ENCODE data around the gene ST7. TPM values are rescaled to one million over a fixed set of nuclear protein-coding genes. Genes with fewer than 3 reads are reported as not detected.

The ST7 gene
- total RNA-seq, 1 experiment from 2014 or later = 12.9 TPM

GRCh38 chr7:117186218-117187010 is 233.1 kb downstream of the ST7 start:
- Histone ChIP-seq H3K18ac (ENCODE audit: insufficient read length, low read depth, low read length) (no peak overlapping the region), H3K27ac (ENCODE audit: insufficient read length, low read depth, low read length) (no peak overlapping the region), H4K91ac (ENCODE audit: insufficient read length, low read depth, low read length) (no peak overlapping the region), H4K5ac (ENCODE audit: insufficient read length, low read depth, low read length) (no peak overlapping the region), H3K56ac (ENCODE audit: insufficient read length, low read depth, low read length) (no peak overlapping the region), H2AK5ac (ENCODE audit: insufficient read length, low read length) (no peak overlapping the region), H2BK20ac (ENCODE audit: low read depth, low read length, poor library complexity, severe bottlenecking) (no peak overlapping the region), H2BK5ac (ENCODE audit: insufficient read length, low read length) (no peak overlapping the region), H3K9ac (ENCODE audit: extremely low read depth, insufficient read length, low read length) (no peak overlapping the region), H3K79me2 (ENCODE audit: insufficient read depth, low read length) (no peaks in the 10 kb centered on the region), H2BK120ac (ENCODE audit: low read depth, low read length, poor library complexity, severe bottlenecking) (no peak overlapping the region), H3K14ac (ENCODE audit: insufficient read depth, low read length) (no peak overlapping the region), H2BK12ac (ENCODE audit: insufficient read length, low read depth, low read length) (no peak overlapping the region), H4K20me1 (ENCODE audit: control insufficient read depth, insufficient read depth, insufficient read length) (no peaks in the 10 kb centered on the region), H2AFZ (ENCODE audit: low read length) (no peak overlapping the region), H3K4me2 (ENCODE audit: insufficient read depth, insufficient read length, low read length) (no peak overlapping the region), H3K79me1 (ENCODE audit: insufficient read depth, low read depth, low read length, poor library complexity, severe bottlenecking) (no peaks in the 10 kb centered on the region), H3K23ac (ENCODE audit: insufficient read length, low read depth, low read length) (no peak overlapping the region), H3T11ph (ENCODE audit: low read length) (no peak overlapping the region), H3K4me1 (ENCODE audit: insufficient read depth, low read length) (no peaks in the 10 kb centered on the region), H3K4ac (ENCODE audit: low read depth, low read length) (no peak overlapping the region), H4K8ac (replicated peaks; ENCODE audit: insufficient read length, low read depth, low read length) (no peak overlapping the region), H3K9me3 (ENCODE audit: control insufficient read depth, low read depth, low read length) (no peaks in the 10 kb centered on the region), H2BK15ac (ENCODE audit: low read depth, low read length) (no peak overlapping the region), H3K27me3 (ENCODE audit: insufficient read depth, low read length) (no peaks in the 10 kb centered on the region), H3K23me2 (ENCODE audit: insufficient read length, low read depth, low read length, poor library complexity, severe bottlenecking) (no peaks in the 10 kb centered on the region)
- no peak for DNase-seq
- WGBS (ENCODE audit: extremely low coverage, insufficient read length, low lambda C conversion rate) = no CpG with 5 or more reads among the region's 7 CpGs
- TF ChIP-seq CTCF (conservative IDR thresholded peaks at IDR 0.05) = no peak
- Mint-ChIP-seq H3K4me1 (no peaks in the 10 kb centered on the region), H3K4me3 (no peak overlapping the region), H3K36me3 (ENCODE audit: insufficient read depth in 1 of 3, low read depth in 3 of 3) (no peaks in the 10 kb centered on the region), H3K27ac (no peak overlapping the region), H3K27me3 (ENCODE audit: low read depth) (no peaks in the 10 kb centered on the region), H3K9me3 (no peaks in the 10 kb centered on the region)
